NCI-H1417 (cell line): ENCODE measurements around the gene OSBPL3.

Experiments used
- DNase-seq, 3 experiments: peaks; one replicate each; lab custom pipeline; 2025; lab: John Stamatoyannopoulos, UW

The OSBPL3 gene

DNA sequence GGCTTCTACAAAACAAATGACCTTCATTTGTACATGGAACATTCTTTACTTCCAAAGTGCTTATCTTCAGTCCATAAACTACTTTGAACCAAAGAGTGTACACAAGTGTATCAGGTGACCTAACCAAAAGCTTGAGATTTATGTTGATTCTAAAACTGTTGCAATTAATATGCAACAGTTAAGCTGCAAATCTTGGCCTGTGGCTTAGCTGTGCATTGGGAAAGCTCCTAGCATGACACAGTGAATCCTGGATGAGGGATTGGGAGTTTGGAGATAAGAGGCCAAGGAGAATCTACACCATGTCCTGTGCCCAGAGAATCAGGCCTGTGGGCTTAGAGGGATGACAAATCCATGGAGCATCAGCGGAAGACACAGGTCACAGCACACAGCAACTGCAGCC is 117.5 kb downstream of the OSBPL3 start:
- DNase-seq = no peak

DNA sequence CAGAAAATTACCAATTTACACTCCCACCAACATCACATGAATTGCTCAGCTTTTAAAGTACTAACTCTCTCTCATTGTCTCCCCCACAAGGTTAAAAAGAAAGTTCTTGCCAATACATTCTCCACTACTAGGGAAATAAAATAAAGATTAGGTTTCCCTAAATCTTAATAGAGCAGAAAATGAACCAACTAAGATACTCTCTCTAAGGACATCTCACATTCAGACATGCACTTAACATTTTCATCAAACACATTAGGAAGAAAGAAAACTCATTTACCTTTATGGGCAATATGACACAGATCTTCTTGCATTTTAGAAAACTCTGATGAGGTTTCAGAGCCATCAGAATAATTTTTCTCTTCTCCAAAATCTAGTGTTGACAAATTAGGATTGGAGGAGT is 118.6 kb downstream of the OSBPL3 start:
- no peak for DNase-seq

DNA sequence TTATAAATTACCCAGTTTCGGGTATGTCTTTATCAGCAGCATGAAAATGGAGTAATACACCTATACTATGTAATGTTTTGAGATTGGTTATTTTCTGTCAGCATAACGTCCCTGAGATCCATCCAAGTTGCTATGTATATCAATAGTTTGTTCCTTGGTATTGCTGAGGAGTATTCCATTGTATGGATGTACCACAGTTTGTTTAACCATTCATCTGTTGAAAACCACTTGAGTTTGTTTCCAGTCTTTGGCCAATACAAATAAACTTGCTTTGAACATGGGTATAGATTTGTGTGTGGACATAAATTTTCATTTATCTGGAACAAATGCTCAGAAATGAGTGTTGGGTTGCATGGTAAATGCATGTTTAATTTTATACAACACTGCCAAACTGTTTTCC is 119.4 kb downstream of the OSBPL3 start:
- no peak for DNase-seq

DNA sequence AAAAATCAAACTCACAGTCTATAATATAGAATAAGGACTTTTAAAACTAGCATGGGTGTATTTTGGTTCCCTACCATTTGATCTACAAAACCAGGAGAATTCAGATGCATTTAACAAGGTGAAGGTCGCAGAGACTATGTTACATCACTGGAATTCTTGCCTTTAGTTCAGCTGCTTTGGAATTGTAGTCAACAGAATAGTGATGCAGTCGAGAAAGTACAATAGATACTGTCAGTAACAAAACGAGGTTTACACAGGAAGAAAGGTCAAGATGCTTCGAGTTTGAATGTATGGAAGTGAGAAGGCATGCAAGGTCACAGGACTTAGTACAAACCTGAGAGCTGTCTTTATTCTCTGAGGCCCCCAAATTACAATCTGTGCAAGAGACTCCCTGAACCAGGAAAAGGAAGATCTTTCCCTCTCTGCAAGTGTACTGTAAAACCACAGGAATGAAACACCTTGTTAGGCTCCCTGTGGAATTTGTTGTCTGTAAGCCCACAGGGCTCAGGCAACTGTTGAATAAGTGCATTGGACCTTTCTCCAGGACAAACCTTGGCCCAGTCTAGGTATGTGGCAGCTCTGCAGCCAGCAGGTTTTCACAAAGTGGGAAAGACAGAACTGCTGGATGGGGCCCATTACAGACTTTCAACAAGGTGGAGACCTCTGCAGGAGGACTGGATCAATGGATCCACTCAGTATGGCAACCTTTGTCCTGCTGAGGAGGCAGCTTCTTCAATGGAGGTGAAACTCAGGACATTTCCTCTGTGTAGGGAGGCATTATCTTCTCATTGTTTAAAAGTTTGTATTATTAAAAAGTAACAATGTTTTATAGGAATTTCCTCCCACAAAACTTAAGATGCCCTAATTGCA is 121.6 kb downstream of the OSBPL3 start:
- DNase-seq = no peak

DNA sequence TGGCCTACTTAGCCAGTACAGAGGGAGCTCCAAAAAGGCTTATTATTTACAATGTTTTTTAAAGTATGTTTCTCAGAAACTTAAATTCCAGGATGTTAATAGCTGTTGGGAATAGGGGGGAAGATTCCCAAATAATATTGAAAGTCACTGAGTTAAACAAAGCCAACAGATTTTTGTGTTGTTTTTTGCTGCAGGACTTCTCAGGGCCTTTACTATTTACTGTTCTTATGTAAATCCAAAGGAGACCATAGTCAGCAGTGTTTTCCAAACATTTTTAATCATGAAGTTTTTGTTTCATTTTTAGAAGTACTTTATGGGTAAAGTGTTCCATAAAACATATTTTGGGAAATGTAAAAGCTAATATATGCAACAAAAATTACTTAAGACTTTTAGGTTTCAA is 122.4 kb downstream of the OSBPL3 start:
- no peak for DNase-seq

DNA sequence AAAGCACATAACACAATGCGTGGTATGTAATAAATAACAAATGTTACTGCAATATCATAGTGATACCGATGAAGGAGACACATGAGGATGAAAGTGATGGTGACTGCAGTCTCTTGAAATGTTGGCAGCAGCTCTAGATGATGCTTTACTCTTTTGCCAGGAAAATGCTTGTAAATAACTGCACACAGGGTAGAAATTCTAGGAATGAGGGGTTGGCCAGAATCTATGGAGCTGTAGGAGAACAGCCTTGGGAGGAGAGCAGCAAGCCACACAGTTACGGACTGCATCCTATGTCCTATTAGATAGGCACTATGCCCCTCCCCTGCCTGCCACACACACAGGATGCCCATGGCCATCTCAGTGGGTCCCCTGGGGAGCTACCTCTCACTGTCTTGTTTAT is 125.1 kb downstream of the OSBPL3 start:
- peak in 2 of 3 experiments; percentile 11 to 41 for DNase-seq

DNA sequence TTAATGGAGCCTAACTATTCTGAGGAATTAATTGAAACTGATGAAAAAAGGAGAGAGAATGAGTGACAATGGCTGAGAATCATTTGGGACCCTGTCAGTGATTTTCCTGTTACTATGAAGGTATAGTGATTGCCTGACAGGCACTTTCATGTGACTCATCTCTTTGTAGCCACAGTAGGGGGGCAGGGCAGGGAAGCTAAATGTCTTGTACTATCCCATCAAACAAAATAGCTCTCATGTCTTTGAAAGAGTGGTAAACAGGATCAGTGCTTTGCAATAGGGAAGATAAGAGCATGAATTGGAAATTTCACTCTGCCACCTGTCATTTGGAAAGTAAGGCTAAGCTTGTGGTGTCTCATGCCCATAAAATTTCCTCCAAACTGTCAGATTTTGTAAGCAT is 128.2 kb downstream of the OSBPL3 start:
- peak in 2 of 3 experiments; percentile 31 to 32 for DNase-seq

DNA sequence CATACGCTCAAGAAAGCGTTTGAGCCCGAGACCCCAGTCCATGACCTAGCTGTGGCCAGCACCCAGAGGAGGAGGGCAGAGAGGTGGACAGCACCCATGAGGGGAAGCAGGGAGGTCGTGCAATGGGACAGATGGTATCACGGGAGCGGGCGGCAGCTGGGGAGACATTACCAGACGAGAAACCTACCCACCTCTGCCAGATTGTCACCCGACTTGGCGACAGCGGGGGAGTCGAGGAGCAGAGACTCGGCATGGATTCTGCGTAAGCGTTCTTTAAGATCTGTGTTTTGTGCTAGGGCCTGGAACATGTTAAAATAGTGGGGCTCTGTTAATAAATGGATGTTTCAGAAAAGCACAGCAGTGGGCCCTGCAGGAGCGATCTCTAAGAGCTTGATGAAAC is 131.1 kb downstream of the OSBPL3 start:
- no peak for DNase-seq

DNA sequence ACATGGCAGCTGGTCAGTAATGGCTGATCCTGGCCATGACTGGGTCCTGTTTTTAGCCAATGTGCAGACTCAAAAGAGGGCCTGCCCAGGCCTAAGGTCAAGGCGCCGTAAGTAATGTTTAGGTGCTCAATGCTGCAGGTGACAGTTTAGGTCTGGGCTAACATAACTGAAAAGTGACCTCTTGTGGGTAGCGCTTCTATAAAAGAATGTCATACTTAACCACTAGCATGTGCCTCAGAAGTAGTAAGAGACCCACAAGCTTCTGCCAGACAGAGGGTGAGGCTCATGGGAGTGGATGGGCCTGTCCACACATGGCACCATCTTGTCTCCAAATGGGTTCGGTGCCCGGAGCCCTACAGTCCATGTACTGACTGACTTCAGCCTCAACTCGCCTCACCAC is 132.2 kb downstream of the OSBPL3 start:
- DNase-seq = no peak

DNA sequence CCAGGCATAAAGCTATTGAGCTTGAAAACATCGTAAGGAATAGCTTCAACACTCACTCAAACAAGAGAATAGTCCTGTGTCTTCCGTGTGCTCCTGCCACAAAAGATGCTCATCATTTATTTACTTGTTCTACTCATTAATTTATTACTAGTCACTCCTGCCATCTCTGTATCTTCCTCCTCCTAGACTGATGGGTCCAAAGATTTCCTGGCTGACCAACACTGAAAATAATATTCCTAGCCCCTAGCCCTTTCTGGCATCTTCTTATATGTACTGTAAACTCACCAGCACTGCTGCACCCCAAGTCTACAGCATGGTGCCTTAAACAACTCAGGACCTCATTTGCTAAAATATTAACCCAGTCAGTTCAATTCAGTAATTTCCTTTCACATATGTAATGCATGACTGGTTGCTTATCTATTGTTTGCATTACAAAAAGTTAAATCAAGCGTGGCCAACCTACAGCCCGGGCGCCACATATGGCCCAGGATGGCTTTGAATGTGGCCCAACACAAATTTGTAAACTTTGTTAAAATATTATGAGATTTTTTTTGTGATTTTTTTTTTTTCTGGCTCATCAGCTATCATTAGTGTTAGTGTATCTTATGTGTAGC is 136.1 kb downstream of the OSBPL3 start:
- peak in 2 of 3 experiments; percentile 29 to 32 for DNase-seq

DNA sequence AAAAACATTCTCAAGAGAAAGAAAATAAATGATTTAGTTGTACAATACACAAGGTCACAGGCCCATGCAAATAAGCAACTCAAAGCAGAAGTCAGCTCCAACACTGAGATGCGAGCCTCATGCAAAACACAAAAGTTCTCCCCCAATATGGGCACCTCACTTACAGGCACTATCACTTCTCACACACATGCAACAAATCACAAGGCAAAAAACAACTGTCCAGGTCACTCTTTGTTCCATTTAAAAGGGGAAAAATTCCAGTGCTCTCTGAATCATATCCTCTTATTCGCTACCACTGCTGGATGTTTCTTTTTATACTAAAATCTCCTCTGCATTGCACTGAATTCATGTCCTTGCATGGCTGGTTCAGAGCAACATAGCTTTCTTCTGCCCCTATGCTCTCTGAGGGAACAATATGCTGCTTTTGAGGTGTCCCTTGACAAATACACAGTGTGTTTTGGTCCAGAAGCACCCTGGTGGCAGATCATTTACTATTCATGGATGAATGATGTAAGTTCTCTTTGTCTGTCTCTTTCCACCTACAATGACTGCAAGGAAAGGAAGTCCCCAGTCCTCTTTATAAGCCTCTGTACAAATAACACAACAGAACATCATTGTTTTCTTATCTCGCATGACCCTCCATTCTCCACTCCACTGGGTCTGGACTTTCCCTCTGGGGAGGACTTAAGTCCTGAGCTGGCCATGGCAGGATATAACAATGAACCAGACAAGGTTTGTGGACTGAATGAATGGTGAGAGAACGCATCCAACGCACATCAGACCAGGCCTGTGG is 137.3 kb downstream of the OSBPL3 start:
- DNase-seq = peak in 2 of 3 experiments; percentile 29

DNA sequence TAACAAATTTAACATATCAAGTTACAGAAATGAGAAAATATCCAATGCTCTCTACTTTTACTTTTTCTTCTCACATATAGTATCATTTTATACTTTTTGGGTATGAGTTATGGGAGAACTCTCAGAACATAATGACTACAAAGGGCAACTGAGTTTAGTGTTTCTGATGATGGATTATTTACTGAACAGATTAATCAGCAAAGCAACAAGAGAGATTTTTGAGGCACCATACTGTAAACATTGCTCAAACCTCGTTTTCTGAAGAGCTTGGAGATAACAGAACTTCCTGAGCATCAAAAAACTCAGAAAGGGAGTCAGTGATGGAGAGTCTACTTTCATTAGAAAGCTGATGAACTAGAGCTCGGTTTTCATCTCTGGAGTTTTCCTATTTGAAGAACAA is 137.9 kb downstream of the OSBPL3 start:
- DNase-seq = no peak

DNA sequence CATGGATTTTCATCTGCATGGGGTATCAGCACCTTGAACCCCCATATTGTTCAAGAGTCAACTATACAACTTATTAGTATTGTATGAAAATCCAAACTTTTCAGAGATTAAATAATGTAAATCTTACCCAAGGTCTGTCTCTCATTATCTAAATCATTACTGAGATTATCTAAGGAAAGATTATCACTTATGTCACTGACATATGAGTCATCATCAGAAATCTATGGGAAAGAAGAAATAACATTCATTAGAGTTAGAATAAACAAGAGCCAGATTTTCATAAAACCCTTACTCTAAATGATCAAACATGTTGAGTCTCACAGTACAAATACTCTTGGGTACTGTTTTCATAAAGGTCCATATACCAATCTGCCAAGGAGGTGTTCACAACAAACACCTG is 139.4 kb downstream of the OSBPL3 start:
- no peak for DNase-seq

DNA sequence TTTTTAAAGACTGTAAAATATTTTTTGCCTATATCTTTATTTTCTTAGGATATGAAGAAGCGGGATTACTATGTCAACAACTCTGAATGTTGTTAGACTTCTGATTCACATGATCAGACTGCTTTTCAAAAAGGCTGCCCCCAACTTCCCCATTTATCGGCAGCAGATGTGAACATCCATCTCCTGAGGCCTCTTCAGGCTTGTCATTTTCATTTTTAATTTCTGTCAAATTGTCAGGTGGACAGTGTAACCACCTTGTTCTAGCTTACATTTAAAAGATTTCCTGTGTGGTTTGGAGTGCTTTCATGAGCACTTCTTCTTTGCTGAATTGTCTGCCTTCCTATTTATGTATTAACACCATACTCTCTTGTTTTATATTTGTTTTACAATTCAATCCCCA is 143.9 kb downstream of the OSBPL3 start:
- DNase-seq = peak in 1 of 3 experiments; percentile 32

DNA sequence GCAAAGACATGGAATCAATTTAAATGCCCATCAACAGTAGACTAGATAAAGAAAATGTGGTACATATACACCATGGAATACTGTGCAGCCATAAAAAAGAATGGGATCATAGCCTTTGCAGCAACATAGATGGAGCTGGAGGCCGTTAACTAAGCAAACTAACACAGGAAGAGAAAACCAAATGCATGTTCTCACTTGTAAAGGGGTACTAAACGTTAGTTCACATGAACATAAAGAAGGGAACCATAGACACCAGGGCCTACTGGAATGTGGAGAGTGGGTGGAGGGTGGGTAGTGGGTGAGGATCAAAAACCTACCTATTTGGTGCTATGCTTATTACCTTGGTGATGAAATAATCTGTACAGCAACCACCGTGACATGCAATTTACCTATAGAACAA is 144.3 kb downstream of the OSBPL3 start:
- DNase-seq = no peak

DNA sequence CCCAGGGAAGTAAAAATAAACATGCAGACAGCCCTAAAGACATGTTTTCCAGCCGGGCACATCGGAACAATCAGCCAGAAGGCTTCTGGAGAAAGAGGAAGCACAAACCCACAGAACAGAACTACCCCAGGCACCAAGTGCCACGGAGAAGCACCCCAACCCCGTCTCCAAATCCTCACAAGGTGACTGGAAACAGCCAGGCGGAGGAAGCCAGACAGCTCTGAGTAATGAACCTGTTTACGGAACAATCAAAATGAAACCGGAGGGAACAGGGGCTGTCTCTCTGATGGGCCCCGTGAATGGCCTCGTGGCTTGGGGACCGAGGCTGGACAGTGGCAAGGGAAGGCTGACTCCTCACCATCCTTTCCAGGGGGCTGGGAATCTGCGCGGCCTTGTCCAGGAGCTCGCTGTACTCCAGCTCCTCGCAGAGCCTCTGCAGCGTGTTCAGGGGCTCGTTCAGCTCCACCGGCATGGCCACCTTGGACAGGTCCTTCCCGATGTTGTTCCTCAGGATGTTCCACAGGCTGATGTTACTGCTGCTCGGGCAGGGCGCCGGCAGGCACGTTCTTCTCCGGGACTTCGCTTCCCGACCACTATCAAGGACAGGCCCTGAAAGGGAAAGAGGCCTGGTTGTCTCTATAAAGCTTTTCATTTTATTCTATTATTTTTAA is 145.7 kb downstream of the OSBPL3 start:
- DNase-seq = no peak

DNA sequence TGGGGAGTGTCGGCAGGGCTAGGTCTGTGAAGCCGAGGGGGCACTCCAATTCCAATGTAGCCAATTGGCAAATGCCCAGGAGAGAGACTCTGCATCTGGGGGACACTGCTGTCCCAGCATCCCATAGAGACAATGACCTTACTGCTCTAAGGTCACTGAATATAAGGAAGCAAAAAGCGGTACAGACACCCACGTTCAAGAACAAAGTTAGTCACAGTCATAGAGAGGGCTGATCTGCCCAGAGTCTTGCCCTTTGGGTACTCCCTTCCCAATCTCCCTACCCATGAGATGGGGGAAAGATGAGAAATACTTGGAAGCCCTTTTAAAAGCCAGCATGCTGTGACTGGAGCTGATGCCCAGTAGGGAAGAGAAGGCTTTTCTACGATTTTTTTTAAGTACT is 146.4 kb downstream of the OSBPL3 start:
- no peak for DNase-seq

DNA sequence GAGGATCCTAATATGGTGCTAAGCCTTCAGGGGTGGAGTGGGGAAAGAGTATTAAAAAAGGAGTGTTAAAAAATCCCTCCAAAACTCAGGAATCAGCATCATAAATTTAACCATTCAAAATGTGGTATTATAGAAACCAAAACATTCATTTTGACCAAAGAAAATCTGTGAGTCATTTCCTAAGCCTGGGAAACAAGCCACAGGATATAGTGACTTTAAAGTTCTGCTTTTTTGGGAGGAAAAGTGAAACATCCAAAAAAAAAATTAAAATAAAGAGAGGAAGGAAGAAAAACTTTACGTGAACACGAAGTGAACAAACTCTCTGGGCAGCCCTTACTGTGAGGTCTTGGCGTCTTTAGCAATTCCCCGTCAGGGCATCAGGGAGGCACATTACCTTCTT is 148.7 kb downstream of the OSBPL3 start:
- DNase-seq = no peak

DNA sequence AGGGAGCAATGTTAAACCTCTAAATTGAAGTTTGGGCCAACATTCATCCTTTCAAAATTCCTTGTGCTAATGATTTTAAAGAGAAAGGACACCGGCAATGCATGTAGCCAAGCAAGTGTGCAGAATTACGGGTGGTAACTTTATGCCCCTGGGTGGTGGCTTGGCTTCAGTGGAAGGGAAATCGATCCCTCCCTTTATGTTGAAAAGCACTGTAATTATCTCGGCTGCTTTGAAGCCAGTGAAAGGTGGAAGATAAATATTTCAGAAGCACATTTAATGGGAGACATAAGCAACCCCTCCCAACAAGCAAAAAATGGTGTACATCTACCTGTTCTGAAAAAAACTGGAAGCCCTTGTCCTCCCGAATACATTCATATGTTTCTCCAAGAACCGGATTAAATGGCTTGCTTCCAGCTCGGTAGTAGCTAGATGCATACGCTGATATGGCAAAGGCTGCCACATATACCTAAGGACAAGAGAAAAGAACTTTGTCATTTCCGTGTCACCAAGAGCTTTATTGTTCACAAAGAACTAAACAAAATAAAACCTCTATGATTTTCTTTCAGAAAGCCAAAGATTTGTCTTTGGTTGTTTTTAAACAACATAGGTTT is 149.4 kb downstream of the OSBPL3 start:
- DNase-seq = peak; percentile 62 to 95 (median 82)

DNA sequence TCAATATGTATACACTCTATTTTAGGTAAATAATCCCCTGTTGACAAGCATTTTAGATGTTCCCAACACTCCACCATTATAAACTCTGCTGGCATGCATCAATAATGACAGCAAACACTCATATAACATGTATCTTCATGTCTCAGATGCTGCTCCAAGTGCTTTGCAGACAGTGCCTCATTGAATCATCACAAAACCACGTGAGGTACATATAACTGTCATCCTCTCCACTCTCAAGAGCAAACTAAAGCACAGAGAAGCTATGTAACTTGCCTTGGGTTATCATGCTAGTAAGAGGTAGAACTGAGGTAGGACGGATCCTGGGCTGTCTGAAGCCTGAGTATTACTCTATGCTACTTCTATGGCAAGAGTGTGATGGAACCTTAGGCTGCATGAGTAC is 150.2 kb downstream of the OSBPL3 start:
- DNase-seq = peak; percentile 46 to 56 (median 47)

DNA sequence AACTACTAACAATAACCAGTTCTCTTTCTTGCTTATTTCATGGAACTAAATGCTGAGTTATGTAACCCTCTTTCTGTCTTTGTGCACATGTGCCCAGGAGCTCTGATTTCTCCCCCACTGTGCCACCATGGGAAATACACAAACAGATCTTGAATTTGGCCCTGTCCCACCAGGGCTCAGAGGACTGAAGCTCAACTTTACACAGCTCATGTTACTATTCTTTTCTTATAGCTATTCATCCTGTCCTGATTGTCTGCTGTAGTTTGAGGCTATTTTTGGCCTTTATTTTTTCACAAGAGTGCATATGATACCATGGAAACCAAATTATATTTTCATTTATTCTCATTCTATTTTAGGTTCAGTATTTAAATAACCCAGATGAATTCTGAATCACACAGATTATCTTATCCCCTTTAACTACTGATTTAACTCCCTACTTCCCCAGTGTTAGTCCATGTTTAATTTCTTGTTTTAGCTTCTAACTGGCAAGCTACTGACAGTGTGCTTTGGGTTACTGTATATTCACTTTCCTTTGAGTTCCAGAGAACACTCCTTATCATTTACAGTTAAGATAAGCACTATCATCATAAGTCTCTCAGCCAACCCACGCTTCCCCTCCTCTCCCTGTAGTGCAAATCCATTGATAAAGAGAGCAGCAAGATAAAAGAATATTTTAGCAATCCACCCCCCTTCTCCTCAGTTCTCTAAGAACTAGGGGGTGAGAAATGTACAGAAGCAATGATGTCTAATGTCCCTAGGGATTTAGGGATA is 150.9 kb downstream of the OSBPL3 start:
- peak in 2 of 3 experiments; percentile 8 to 44 for DNase-seq
